NB4 (cell line): ENCODE measurements around the gene MMADHC.

ENCODE experiments used
- CTCF ChIP-seq: IDR thresholded peaks from one replicate; pipeline ENCODE4 v1.5.1; 2012; ENCODE audit warnings: low read depth, low read length
- POLR2A ChIP-seq: IDR thresholded peaks from 2 replicates; pipeline ENCODE4 v1.6.1; 2011; ENCODE audit warnings: mild to moderate bottlenecking; ENCODE audit not compliant: insufficient read length; ENCODE audit errors: extremely low read depth

DNA sequence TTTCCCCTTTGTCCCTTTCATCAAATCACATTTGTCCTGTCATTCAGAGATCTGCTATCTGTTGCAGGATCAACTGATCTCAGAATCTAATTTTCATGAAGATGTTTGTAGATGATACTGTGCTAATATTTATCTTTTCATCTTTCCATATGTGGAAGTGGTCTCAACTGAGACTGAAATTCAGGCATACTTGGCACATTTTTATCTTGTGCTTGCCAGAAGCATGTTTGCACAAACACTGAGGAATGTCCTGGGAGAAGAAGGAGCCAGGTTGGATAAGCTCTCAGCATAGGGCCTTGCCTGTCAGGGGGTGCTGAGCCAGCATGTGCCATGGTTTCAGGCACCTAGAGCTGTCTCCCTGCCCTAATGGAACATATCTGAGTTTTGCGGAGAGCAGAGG is 24.5 kb upstream of the MMADHC start:
- TF ChIP-seq CTCF (no peak), POLR2A (no peak)
